Activated CD4-positive, alpha-beta memory T cell treated with anti-CD3 and anti-CD28 coated beads, Interleukin-2, amount 10 ng/mL, durations not matched to agents 7 days and 5 days (primary cell): ENCODE results near the gene ABHD1. TPM values are rescaled to one million over a fixed set of nuclear protein-coding genes. Genes with fewer than 3 reads are reported as not detected.
"Not testable (repeated sequence)": the region's sequence is repeated elsewhere in the genome, so short reads cannot be mapped to it uniquely, and the experiment has no call there.

ENCODE experiments used
- CTCF ChIA-PET: fragments of 350-600 bp; sonication (Branson Sonifier 250); formaldehyde crosslinking; loops from one replicate; lab custom pipeline; 2021; ENCODE audit warnings: antibody characterized with exemption, inconsistent platforms; lab: Charles Lee
- POLR2A ChIA-PET: fragments of 350-600 bp; sonication (Branson Sonifier 250); formaldehyde crosslinking; loops from one replicate; lab custom pipeline; 2021; ENCODE audit warnings: antibody characterized with exemption; lab: Charles Lee
- DNase-seq: peaks from one replicate; pipeline ENCODE4 v3.0.0-alpha.2; 2020
- H3K27ac Mint-ChIP-seq: one replicate; pipeline ENCODE4 v1.8.0; 2021; ENCODE audit warnings: mild to moderate bottlenecking, mixed read lengths
- H3K27me3 Mint-ChIP-seq: one replicate; pipeline ENCODE4 v1.8.0; 2021; ENCODE audit warnings: mixed read lengths
- H3K36me3 Mint-ChIP-seq: one replicate; pipeline ENCODE4 v1.8.0; 2021; ENCODE audit warnings: low read depth, mixed read lengths
- H3K4me1 Mint-ChIP-seq: one replicate; pipeline ENCODE4 v1.8.0; 2021; ENCODE audit warnings: mixed read lengths
- H3K4me3 Mint-ChIP-seq: one replicate; pipeline ENCODE4 v1.8.0; 2021; ENCODE audit warnings: mild to moderate bottlenecking, mixed read lengths
- H3K9me3 Mint-ChIP-seq: one replicate; pipeline ENCODE4 v1.8.0; 2021; ENCODE audit warnings: mixed read lengths
- total RNA-seq, 2 experiments: library from RNA; stranded (reverse); gene quantifications; one replicate each; pipeline ENCODE4 v1.2.3, GENCODE V29; 2021

ABHD1 gene
- total RNA-seq, 2 experiments from 2014 or later: 0.13 to 0.20 TPM

GRCh38 chr2:27099334-27099955 is 24.2 kb upstream of the ABHD1 start:
- Mint-ChIP-seq H3K4me1 (peaks cover 12% of the 10 kb centered on the region), H3K4me3 (no peak overlapping the region), H3K36me3 (no peaks in the 10 kb centered on the region), H3K9me3 (no peaks in the 10 kb centered on the region), H3K27me3 (no peaks in the 10 kb centered on the region), H3K27ac (no peak overlapping the region)
- ChIA-PET CTCF (interaction anchor here (0.8 to 7.9 kb wide), 6 partner anchors 9 to 310 kb away, joined by 3 to 75 read pairs (median 4); partner anchors contain the start of genes ABHD1, PPM1G and TRIM54), POLR2A (no interaction called here)
- no peak for DNase-seq

GRCh38 chr2:27100036-27100435 is 23.6 kb upstream of the ABHD1 start:
- no peaks in the 10 kb centered on the region for H3K36me3 Mint-ChIP-seq
- no peaks in the 10 kb centered on the region for H3K9me3 Mint-ChIP-seq
- H3K4me1 Mint-ChIP-seq: peaks cover 12% of the 10 kb centered on the region
- H3K4me3 Mint-ChIP-seq: no peak overlapping the region
- POLR2A ChIA-PET: no interaction called here
- DNase-seq: no peak
- H3K27me3 Mint-ChIP-seq: no peaks in the 10 kb centered on the region
- CTCF ChIA-PET: interaction anchor here (1.0 to 7.9 kb wide), 5 partner anchors 9 to 310 kb away, joined by 3 to 75 read pairs (median 5); partner anchors contain the start of genes ABHD1, PPM1G and TRIM54
- no peak overlapping the region for H3K27ac Mint-ChIP-seq

- CTCF ChIA-PET: interaction anchor here (0.8 to 7.9 kb wide), 3 partner anchors 68 to 202 kb away, joined by 3 to 75 read pairs (median 46); partner anchors contain the start of gene TRIM54
- Mint-ChIP-seq H3K36me3 (no peaks in the 10 kb centered on the region), H3K4me3 (no peak overlapping the region), H3K4me1 (no peaks in the 10 kb centered on the region), H3K27me3 (no peaks in the 10 kb centered on the region), H3K27ac (no peak overlapping the region), H3K9me3 (no peaks in the 10 kb centered on the region)
- no peak for DNase-seq
- POLR2A ChIA-PET: interaction anchor here (2.0 kb wide), 1 partner anchor 16 kb away, joined by 7 read pairs; the partner anchor contains the start of gene KHK
These were observed 21.3 kb upstream of the ABHD1 start for GRCh38 chr2:27102329-27102728.

GRCh38 chr2:27105981-27106380 is 17.6 kb upstream of the ABHD1 start:
- Mint-ChIP-seq H3K36me3 (no peaks in the 10 kb centered on the region), H3K4me3 (no peak overlapping the region), H3K27me3 (no peaks in the 10 kb centered on the region), H3K9me3 (no peaks in the 10 kb centered on the region), H3K4me1 (no peaks in the 10 kb centered on the region), H3K27ac (no peak overlapping the region)
- DNase-seq: no peak
- POLR2A ChIA-PET: interaction anchor here (0.8 kb wide), 1 partner anchor 10 kb away, joined by 4 read pairs; no protein-coding TSS in a partner anchor
- CTCF ChIA-PET: interaction anchor here (0.8 to 2.4 kb wide), 5 partner anchors 10 to 197 kb away, joined by 3 to 6 read pairs (median 5); no protein-coding TSS in a partner anchor

GRCh38 chr2:27108221-27108620 is 15.4 kb upstream of the ABHD1 start:
- POLR2A ChIA-PET: interaction anchor here (1.6 kb wide), 1 partner anchor 16 kb away, joined by 5 read pairs; the partner anchor contains the start of gene ABHD1
- Mint-ChIP-seq H3K27me3 (no peaks in the 10 kb centered on the region), H3K9me3 (no peaks in the 10 kb centered on the region), H3K4me1 (no peaks in the 10 kb centered on the region), H3K27ac (no peak overlapping the region), H3K36me3 (no peaks in the 10 kb centered on the region), H3K4me3 (no peak overlapping the region)
- CTCF ChIA-PET: interaction anchor here (1.0 to 1.2 kb wide), 2 partner anchors 9 to 11 kb away, joined by 3 to 5 read pairs; no protein-coding TSS in a partner anchor
- no peak for DNase-seq

- CTCF ChIA-PET: interaction anchor here (0.7 to 1.2 kb wide), 2 partner anchors 10 to 460 kb away, joined by 3 to 5 read pairs; no protein-coding TSS in a partner anchor
- no peak overlapping the region for H3K4me3 Mint-ChIP-seq
- H3K27ac Mint-ChIP-seq: no peak overlapping the region
- no peaks in the 10 kb centered on the region for H3K36me3 Mint-ChIP-seq
- POLR2A ChIA-PET: interaction anchor here (1.6 kb wide), 1 partner anchor 15 kb away, joined by 5 read pairs; the partner anchor contains the start of gene ABHD1
- H3K9me3 Mint-ChIP-seq: no peaks in the 10 kb centered on the region
- H3K4me1 Mint-ChIP-seq: no peaks in the 10 kb centered on the region
- no peak for DNase-seq
- no peaks in the 10 kb centered on the region for H3K27me3 Mint-ChIP-seq
These were observed 14.5 kb upstream of the ABHD1 start for GRCh38 chr2:27109083-27109482.

GRCh38 chr2:27110603-27111352 is 12.8 kb upstream of the ABHD1 start:
- DNase-seq, H3K27ac Mint-ChIP-seq, POLR2A ChIA-PET, H3K9me3 Mint-ChIP-seq, CTCF ChIA-PET, H3K27me3 Mint-ChIP-seq, H3K4me3 Mint-ChIP-seq, H3K4me1 Mint-ChIP-seq, H3K36me3 Mint-ChIP-seq: not testable (repeated sequence)

GRCh38 chr2:27111392-27112078 is 12.1 kb upstream of the ABHD1 start:
- H3K27me3 Mint-ChIP-seq, H3K4me1 Mint-ChIP-seq, H3K27ac Mint-ChIP-seq, CTCF ChIA-PET, H3K9me3 Mint-ChIP-seq, H3K36me3 Mint-ChIP-seq, DNase-seq, H3K4me3 Mint-ChIP-seq: not testable (repeated sequence)
- POLR2A ChIA-PET: interaction anchor here (1.1 kb wide), 1 partner anchor 14 kb away, joined by 3 read pairs; no protein-coding TSS in a partner anchor

GRCh38 chr2:27115519-27115918 is 8.1 kb upstream of the ABHD1 start:
- Mint-ChIP-seq H3K4me1 (peaks cover 6% of the 10 kb centered on the region), H3K27me3 (peaks cover 34% of the 10 kb centered on the region), H3K27ac (no peak overlapping the region), H3K36me3 (no peaks in the 10 kb centered on the region), H3K9me3 (no peaks in the 10 kb centered on the region), H3K4me3 (no peak overlapping the region)
- ChIA-PET POLR2A (no interaction called here), CTCF (interaction anchor here (1.4 kb wide), 1 partner anchor 18 kb away, joined by 4 read pairs; no protein-coding TSS in a partner anchor)
- no peak for DNase-seq

GRCh38 chr2:27117995-27118524 is 5.6 kb upstream of the ABHD1 start:
- Mint-ChIP-seq H3K27me3 (peaks cover 57% of the 10 kb centered on the region), H3K9me3 (no peaks in the 10 kb centered on the region), H3K36me3 (no peaks in the 10 kb centered on the region), H3K4me3 (no peak overlapping the region), H3K4me1 (peaks cover 7% of the 10 kb centered on the region), H3K27ac (no peak overlapping the region)
- DNase-seq: no peak
- POLR2A ChIA-PET: no interaction called here
- CTCF ChIA-PET: no interaction called here

GRCh38 chr2:27118525-27119329 is 4.9 kb upstream of the ABHD1 start, which contains the start of gene CGREF1:
CGREF1 (minus strand) TSS chr2:27119128; CDS start chr2:27104366, 14,762 bp downstream.
- H3K9me3 Mint-ChIP-seq: no peaks in the 10 kb centered on the region
- H3K4me1 Mint-ChIP-seq: peaks cover 11% of the 10 kb centered on the region
- H3K27me3 Mint-ChIP-seq: peaks cover 59% of the 10 kb centered on the region
- no peaks in the 10 kb centered on the region for H3K36me3 Mint-ChIP-seq
- DNase-seq: no peak
- ChIA-PET POLR2A (no interaction called here), CTCF (no interaction called here)
- no peak within 1 kb of the TSS for H3K27ac Mint-ChIP-seq
- peak within 1 kb of the TSS; percentile 59 for H3K4me3 Mint-ChIP-seq

- H3K4me1 Mint-ChIP-seq: peaks cover 14% of the 10 kb centered on the region
- peak overlapping the region; percentile 59 for H3K4me3 Mint-ChIP-seq
- POLR2A ChIA-PET, H3K36me3 Mint-ChIP-seq, DNase-seq, CTCF ChIA-PET, H3K9me3 Mint-ChIP-seq, H3K27ac Mint-ChIP-seq: not testable (repeated sequence)
- H3K27me3 Mint-ChIP-seq: peaks cover 62% of the 10 kb centered on the region
These were observed 4.3 kb upstream of the ABHD1 start for GRCh38 chr2:27119330-27119670.
